HG03025 (cell line): Measurements from ENCODE around the gene FABP3.

Source experiments
- ATAC-seq: cut with Tn5 transposase; IDR thresholded peaks from one replicate; pipeline ENCODE4 v1.9.1; 2021; ENCODE audit warnings: mild to moderate bottlenecking, moderate library complexity; ENCODE audit not compliant: unreplicated experiment, low FRiP score

Gene FABP3

GRCh38 chr1:31373897-31374486 lies 1.1 kb upstream of the FABP3 start:
- no peak for ATAC-seq

DNA sequence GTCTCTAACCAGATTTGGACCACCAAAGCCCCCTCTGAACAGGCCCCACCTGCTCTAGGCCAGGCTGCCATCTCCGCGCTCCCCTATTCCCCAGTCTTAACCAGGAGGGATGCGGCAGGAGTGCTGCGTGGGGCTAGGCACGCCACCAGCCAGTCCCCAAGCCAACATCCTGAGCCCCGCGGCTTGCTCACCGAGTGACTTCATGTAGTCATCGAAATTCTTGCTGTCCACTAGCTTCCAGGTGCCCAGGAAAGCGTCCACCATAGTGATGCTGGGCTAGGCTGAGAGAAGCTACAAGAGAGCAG lies 173 bp downstream of the FABP3 start:
- no peak for ATAC-seq

- no peak for ATAC-seq
Observed at GRCh38 chr1:31372051-31372450, 825 bp downstream of the FABP3 start.

- ATAC-seq: no peak
Observed at GRCh38 chr1:31371121-31371959, 1.5 kb downstream of the FABP3 start.

DNA sequence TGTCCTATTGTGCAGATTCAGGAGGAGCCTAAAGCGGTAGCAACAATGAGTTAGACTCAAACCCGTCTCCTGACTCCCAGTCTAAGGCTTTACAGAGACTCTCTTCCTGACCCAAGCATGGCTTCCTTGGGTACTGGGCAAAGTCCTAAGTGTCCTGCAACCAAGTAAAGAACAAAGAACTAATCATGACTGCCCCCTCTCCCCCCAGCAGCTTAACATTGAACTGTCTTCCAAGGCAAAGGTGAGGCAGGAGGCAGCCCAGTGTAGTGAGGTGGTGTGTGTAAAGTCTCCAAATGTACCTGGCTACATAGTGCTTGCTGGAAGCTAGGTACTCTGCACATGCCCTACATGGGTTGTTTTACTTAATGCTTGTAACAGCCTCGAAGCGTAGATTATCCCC lies 2.3 kb downstream of the FABP3 start:
- no peak for ATAC-seq

GRCh38 chr1:31370021-31370420 lies 2.9 kb downstream of the FABP3 start:
- no peak for ATAC-seq

- ATAC-seq: no peak
Observed at GRCh38 chr1:31368611-31369107, 4.2 kb downstream of the FABP3 start.

GRCh38 chr1:31366796-31367195 lies 6.1 kb downstream of the FABP3 start:
- ATAC-seq: no peak

DNA sequence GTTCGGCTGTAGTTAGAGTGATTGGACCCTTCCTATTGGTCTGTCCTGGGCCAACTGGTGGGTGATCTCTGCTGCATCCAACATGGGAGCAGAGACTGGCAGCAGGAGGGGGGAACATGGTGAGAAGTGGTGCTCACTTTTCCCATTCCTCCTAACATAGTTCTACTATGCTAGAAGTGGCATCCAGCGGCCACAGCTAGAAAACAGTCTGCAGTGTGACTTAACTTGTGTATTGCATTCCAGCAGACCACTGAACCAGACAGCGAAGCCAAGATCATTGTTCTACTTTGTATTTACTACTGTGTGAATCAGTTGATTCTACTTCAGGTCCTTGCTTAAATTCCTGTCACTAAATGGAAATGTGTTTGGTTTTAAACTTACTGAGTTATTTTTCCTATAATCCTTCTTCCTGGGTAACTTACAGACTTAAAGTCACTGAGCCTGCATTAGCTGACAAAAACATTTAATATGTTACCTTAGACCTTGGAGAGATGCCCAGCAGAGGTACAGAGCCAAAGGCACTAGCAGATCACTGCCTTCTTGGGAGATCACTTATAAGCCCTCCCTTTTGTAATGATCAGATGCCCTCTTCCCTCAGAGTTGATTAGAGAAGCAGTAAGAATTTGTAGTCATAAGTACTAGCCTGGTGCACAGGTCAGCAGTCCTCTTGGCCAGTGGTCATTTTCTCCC lies 8.2 kb downstream of the FABP3 start:
- no peak for ATAC-seq

DNA sequence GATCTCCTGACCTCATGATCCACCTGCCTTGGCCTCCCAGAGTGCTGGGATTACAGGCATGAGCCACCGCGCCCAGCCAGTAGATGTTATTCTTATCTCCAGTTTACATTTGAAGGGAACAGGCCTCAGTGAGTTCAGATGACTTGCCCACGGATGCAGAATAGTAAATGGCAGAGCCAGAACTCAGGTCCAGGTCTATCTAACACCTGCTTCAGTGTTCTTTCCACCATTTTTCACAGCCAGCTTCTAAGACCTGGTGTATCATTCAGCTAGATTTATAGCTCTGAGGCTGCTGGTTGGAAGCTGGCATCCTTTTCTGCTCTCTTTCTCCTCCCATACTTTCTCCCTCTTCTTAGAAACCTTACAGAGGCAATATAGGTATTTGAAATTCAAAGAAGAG lies 10.8 kb downstream of the FABP3 start:
- no peak for ATAC-seq

- no peak for ATAC-seq
Observed at GRCh38 chr1:31361607-31362006, 11.3 kb downstream of the FABP3 start.

DNA sequence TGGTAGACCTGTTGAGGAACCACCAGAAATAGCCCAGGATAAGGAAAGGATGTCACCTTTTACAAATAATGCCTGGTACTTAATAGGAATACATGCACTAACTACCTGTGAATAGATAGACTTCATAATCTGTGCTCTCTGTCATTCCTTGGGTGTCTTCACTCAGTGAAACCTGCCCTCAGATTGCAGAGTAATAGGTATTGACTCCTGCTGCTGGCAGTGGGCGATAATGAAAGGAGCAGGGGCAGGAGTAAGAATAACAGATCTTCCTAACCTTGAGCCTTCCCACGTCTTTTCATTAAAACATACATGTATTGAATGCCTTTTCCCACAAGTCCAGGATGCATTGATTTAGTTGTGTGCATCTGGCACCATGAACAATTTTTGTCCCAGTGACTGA lies 16.4 kb downstream of the FABP3 start:
- no peak for ATAC-seq

- ATAC-seq: no peak
Observed at GRCh38 chr1:31354283-31354682, 18.6 kb downstream of the FABP3 start.

GRCh38 chr1:31348449-31348848 lies 24.4 kb downstream of the FABP3 start:
- ATAC-seq: no peak

DNA sequence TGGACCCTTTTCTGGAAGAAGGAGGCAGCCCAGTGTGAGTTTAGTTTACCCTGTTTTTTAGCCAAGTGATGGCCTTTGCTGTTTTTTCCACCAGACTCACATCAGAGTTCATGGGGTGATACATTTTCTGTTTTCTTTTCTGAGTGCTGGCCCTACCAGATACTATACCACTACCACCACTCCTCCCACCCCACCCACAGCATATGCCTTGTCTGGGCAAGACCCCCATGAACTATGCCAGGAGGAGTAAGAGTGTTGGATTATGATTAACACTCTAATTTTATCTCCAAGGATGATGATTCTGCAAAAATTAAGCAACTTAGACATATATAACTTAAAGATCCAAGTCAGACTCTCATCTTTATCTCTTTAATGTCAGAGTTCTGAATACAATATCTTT lies 26.1 kb downstream of the FABP3 start:
- no peak for ATAC-seq

GRCh38 chr1:31345635-31346034 lies 27.2 kb downstream of the FABP3 start:
- ATAC-seq: no peak

DNA sequence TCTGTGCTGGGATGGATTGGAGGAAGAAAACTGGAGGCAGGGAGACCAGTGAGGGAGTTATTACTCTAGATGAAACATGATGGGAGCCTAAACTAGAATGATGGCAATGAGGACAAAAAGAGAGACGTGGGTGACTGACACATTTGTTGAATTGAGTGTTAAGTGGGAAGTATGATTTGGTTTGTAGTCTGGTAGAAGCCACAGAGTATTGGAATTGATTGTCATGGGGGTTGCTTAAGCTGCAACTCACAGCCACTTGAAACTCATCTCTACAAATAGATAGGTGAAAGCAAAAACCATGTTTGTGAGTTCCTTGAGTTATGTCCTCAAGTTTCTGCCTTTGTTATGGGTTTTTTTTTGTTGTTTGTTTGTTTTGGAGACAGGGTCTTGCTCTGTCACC lies 28.4 kb downstream of the FABP3 start:
- no peak for ATAC-seq

- ATAC-seq: no peak
Observed at GRCh38 chr1:31336687-31337467, 36.0 kb downstream of the FABP3 start.

GRCh38 chr1:31335007-31335406 lies 37.9 kb downstream of the FABP3 start:
- ATAC-seq: no peak

- no peak for ATAC-seq
Observed at GRCh38 chr1:31327381-31327780, 45.5 kb downstream of the FABP3 start.

GRCh38 chr1:31326461-31326860 lies 46.4 kb downstream of the FABP3 start:
- ATAC-seq: no peak
